Activated naive CD8-positive, alpha-beta T cell (primary cell): ENCODE results near the gene RYR2.
"Not testable (repeated sequence)": the region's sequence is repeated elsewhere in the genome, so short reads cannot be mapped to it uniquely, and the experiment has no call there.

Source experiments
- H3K27ac Mint-ChIP-seq: one replicate; pipeline ENCODE4 v1.8.0; 2021; ENCODE audit warnings: mixed read lengths
- H3K27me3 Mint-ChIP-seq: one replicate; pipeline ENCODE4 v1.8.0; 2021; ENCODE audit warnings: mixed read lengths
- H3K36me3 Mint-ChIP-seq: one replicate; pipeline ENCODE4 v1.8.0; 2021; ENCODE audit warnings: mixed read lengths
- H3K4me1 Mint-ChIP-seq: one replicate; pipeline ENCODE4 v1.8.0; 2021; ENCODE audit warnings: low read depth, mixed read lengths
- H3K4me3 Mint-ChIP-seq: one replicate; pipeline ENCODE4 v1.8.0; 2021; ENCODE audit warnings: mild to moderate bottlenecking, mixed read lengths
- H3K9me3 Mint-ChIP-seq: one replicate; pipeline ENCODE4 v1.8.0; 2021; ENCODE audit warnings: low read depth, mixed read lengths

The RYR2 gene

DNA sequence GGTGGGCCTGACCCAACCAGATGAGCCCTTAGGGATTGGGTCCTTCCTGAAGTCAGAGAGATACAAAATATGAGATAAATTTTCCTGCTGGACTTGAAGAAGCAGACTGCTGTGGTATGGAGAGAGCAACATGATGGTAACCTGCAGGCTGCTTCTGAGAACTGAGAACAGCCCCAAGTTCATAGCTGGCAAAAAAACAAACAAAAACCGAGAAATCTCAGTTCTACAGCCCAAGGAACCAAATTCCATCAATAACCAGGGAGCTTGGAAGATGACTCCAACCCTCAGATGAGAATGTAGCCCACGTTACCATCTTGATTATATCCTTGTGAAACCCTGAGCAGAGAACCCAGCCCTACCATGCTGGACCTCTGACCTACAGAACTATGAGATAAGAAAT is 532.6 kb downstream of the RYR2 start:
- Mint-ChIP-seq H3K27me3 (peaks cover 3% of the 10 kb centered on the region), H3K36me3 (peaks cover 2% of the 10 kb centered on the region), H3K27ac (no peak overlapping the region), H3K4me1 (no peaks in the 10 kb centered on the region), H3K9me3 (peaks cover 7% of the 10 kb centered on the region), H3K4me3 (no peak overlapping the region)

DNA sequence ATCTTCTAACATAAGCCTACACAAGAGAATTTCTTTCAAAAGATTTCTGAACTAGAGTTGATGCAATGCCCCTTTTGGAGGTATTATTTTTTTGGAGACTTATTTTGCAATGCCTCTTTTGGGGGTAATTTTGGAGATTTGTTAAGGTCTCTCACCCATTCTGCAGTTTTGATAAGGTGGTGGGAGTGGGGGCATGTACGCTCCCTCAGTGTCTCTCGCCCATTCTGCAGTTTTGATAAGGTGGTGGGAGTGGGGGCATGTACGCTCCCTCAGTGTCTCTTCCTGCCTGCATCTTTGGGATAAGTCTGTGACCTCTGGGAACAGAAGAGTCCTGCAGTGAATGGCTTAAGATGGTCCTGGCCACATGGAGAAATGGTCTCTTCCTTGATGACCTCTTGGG is 536.6 kb downstream of the RYR2 start:
- Mint-ChIP-seq H3K9me3 (peaks cover 7% of the 10 kb centered on the region), H3K27me3 (no peaks in the 10 kb centered on the region), H3K4me1 (no peaks in the 10 kb centered on the region), H3K27ac (no peak overlapping the region), H3K4me3 (no peak overlapping the region), H3K36me3 (peaks cover 2% of the 10 kb centered on the region)

DNA sequence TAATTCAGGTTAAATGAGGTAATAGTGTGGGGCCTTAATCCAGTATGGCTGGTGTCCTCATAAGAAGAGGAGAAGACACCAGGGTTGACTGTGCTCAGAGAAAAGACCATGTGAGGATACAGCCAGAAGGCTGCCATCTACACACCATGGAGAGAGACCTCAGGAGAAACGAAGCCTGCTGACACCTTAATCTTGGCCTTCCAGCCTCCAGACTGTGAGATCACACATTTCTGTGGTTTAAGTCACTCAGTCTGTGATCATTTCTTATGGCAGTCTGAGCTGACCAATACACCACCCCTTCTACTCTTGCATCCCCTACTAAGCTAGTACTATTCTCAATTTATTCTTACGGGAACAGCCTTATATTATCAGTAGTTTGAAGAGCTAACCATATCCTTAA is 538.7 kb downstream of the RYR2 start:
- Mint-ChIP-seq H3K36me3 (no peaks in the 10 kb centered on the region), H3K27ac (no peak overlapping the region), H3K9me3 (no peaks in the 10 kb centered on the region), H3K4me3 (no peak overlapping the region), H3K4me1 (no peaks in the 10 kb centered on the region), H3K27me3 (no peaks in the 10 kb centered on the region)

DNA sequence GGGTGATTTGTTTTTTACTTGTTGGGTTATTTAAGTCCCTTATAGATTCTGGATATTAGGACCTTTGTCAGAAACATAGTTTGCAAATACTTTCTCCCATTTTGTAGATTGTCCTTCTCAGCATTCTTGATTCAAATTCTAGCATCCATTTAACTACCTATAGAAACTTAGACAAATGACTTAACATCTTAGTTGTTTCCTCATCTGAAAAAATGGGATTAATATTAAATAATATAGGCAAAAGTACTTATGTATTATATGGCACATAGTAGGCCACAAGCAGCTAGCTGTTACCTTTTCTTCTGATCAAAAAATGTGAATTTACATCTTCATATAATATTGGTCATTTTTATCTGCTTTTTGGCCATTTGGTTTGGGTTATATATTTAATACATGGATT is 541.3 kb downstream of the RYR2 start:
- H3K27me3 Mint-ChIP-seq = no peaks in the 10 kb centered on the region
- H3K27ac Mint-ChIP-seq = no peak overlapping the region
- H3K4me3 Mint-ChIP-seq = no peak overlapping the region
- H3K9me3 Mint-ChIP-seq = no peaks in the 10 kb centered on the region
- H3K36me3 Mint-ChIP-seq = no peaks in the 10 kb centered on the region
- no peaks in the 10 kb centered on the region for H3K4me1 Mint-ChIP-seq

DNA sequence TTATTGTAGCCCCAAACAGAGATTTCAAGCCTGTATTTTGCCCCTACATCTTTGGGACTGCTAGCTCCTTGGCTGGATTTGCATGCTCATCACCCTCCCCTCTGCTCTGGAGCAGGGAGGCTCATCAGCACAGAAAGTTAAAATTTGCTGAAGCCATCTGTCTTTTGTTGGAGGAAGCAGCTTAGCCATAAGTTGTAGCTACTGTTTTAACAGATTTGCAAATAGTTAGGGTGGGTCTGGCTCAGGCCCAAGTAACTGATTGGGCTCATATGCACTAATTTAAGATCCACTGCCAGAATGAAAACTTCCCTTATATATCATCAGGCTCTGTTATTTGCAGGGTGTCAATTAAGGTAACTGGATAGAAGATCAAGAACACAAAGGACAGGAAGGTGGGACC is 541.8 kb downstream of the RYR2 start:
- Mint-ChIP-seq H3K27ac (no peak overlapping the region), H3K27me3 (no peaks in the 10 kb centered on the region), H3K4me3 (no peak overlapping the region), H3K9me3 (no peaks in the 10 kb centered on the region), H3K36me3 (no peaks in the 10 kb centered on the region), H3K4me1 (no peaks in the 10 kb centered on the region)

GRCh38 chr1:237590386-237590785 is 548.4 kb downstream of the RYR2 start:
- H3K27me3 Mint-ChIP-seq = peaks cover 1% of the 10 kb centered on the region
- H3K4me1 Mint-ChIP-seq = no peaks in the 10 kb centered on the region
- H3K27ac Mint-ChIP-seq = no peak overlapping the region
- H3K9me3 Mint-ChIP-seq = no peaks in the 10 kb centered on the region
- H3K36me3 Mint-ChIP-seq = no peaks in the 10 kb centered on the region
- no peak overlapping the region for H3K4me3 Mint-ChIP-seq

DNA sequence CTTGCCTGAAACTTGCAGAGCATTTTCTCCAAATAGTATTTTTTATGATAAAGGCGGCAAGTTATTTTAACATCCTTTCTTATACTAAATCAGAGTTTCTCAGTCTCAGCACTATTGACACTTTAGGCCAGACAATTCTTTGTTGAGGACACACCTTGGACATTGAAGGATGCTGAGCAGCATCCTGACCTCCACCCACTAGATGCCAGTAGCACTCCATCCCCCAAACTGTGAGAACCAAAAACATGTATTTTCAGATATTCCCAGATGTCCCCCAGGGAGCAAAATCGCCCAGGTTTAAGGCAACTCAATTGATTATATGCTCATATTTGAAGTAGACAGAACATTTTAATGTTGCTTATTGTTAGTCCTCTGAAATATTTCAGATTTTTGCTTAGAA is 549.4 kb downstream of the RYR2 start:
- Mint-ChIP-seq H3K4me3 (no peak overlapping the region), H3K4me1 (no peaks in the 10 kb centered on the region), H3K27me3 (peaks cover 4% of the 10 kb centered on the region), H3K9me3 (peaks cover 5% of the 10 kb centered on the region), H3K27ac (no peak overlapping the region), H3K36me3 (peaks cover 2% of the 10 kb centered on the region)

DNA sequence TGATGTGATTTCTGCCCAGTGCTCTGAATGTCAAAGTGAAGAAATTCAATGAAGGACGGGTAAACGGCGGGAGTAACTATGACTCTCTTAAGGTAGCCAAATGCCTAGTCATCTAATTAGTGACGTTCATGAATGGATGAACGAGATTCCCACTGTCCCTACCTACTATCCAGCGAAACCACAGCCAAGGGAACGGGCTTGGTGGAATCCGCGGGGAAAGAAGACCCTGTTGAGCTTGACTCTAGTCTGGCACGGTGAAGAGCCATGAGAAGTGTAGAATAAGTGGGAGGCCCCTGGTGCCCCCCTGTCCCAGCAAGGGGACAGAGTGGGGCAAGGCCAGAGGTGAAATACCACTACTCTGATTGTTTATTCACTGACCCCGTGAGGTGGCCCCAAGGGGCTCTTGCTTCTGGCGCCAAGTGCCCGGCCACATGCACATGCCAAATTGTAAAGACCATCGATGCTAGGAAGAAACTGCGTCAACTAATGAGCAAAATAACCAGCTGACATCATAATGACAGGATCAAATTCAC is 561.1 kb downstream of the RYR2 start:
- H3K4me1 Mint-ChIP-seq, H3K27ac Mint-ChIP-seq, H3K9me3 Mint-ChIP-seq, H3K27me3 Mint-ChIP-seq, H3K4me3 Mint-ChIP-seq, H3K36me3 Mint-ChIP-seq: not testable (repeated sequence)

DNA sequence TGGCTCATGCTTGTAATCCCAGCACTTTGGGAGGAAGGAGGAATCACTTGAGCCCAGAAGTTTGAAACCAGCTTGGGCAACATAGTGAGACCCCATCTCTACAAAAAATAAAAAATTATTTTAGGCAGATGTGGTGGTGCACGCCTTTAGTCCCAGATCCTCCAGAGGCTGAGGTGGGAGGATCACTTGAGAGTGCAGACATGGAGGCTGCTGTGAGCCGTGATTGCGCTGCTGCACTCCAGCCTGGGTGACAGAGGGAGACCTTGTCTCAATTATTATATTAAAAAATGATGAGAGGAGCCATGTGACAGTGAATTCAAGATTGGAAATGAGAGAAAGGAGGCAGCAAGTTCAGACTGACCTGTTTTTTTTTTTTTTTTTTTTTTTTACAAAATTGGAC is 566.4 kb downstream of the RYR2 start:
- Mint-ChIP-seq H3K27me3 (no peaks in the 10 kb centered on the region), H3K36me3 (no peaks in the 10 kb centered on the region), H3K4me3 (no peak overlapping the region), H3K4me1 (no peaks in the 10 kb centered on the region), H3K9me3 (peaks cover 4% of the 10 kb centered on the region), H3K27ac (no peak overlapping the region)

DNA sequence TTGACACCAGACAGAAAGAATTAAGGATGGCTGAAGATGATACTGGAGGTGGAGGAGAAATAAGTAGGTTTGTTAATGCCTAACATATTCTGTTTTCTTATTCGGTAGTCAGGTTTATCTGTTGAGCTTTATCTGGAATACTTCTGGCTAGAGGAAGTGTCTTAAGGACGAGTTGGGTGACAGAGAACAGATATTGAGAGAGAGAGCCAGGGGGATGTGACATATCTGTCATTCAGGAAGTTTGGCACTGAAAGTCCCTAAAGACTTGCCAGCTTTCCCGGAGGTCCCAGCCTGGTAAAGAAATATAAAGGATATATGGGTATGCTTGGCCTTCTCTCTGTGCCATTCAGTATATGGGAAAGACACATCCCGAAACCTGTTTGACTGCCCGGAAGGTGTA is 568.2 kb downstream of the RYR2 start:
- Mint-ChIP-seq H3K36me3 (no peaks in the 10 kb centered on the region), H3K4me1 (no peaks in the 10 kb centered on the region), H3K27me3 (no peaks in the 10 kb centered on the region), H3K4me3 (no peak overlapping the region), H3K9me3 (peaks cover 4% of the 10 kb centered on the region), H3K27ac (no peak overlapping the region)

DNA sequence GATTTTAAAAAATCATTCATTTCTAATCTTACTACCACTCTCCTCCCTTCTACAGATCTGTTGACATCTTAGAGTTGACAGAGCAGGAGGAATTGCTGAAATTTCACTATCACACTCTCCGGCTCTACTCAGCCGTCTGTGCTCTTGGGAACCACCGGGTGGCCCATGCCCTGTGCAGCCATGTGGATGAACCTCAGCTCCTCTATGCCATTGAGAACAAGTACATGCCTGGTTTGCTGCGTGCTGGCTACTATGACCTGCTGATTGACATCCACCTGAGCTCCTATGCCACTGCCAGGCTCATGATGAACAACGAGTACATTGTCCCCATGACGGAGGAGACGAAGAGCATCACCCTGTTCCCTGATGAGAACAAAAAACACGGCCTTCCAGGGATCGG is 572.0 kb downstream of the RYR2 start:
- H3K27me3 Mint-ChIP-seq = no peaks in the 10 kb centered on the region
- no peak overlapping the region for H3K27ac Mint-ChIP-seq
- no peak overlapping the region for H3K4me3 Mint-ChIP-seq
- H3K36me3 Mint-ChIP-seq = no peaks in the 10 kb centered on the region
- no peaks in the 10 kb centered on the region for H3K4me1 Mint-ChIP-seq
- H3K9me3 Mint-ChIP-seq = peaks cover 6% of the 10 kb centered on the region

- H3K36me3 Mint-ChIP-seq = no peaks in the 10 kb centered on the region
- H3K27ac Mint-ChIP-seq = no peak overlapping the region
- H3K4me1 Mint-ChIP-seq = no peaks in the 10 kb centered on the region
- no peak overlapping the region for H3K4me3 Mint-ChIP-seq
- H3K27me3 Mint-ChIP-seq = no peaks in the 10 kb centered on the region
- H3K9me3 Mint-ChIP-seq = peaks cover 28% of the 10 kb centered on the region
Observed at GRCh38 chr1:237619553-237619952, 577.6 kb downstream of the RYR2 start.

- peaks cover 6% of the 10 kb centered on the region for H3K9me3 Mint-ChIP-seq
- no peak overlapping the region for H3K4me3 Mint-ChIP-seq
- H3K27ac Mint-ChIP-seq = no peak overlapping the region
- H3K4me1 Mint-ChIP-seq = no peaks in the 10 kb centered on the region
- no peaks in the 10 kb centered on the region for H3K27me3 Mint-ChIP-seq
- H3K36me3 Mint-ChIP-seq = no peaks in the 10 kb centered on the region
Observed at GRCh38 chr1:237634922-237635321, 592.9 kb downstream of the RYR2 start.

- Mint-ChIP-seq H3K36me3 (no peaks in the 10 kb centered on the region), H3K4me1 (no peaks in the 10 kb centered on the region), H3K9me3 (peaks cover 6% of the 10 kb centered on the region), H3K4me3 (no peak overlapping the region), H3K27me3 (no peaks in the 10 kb centered on the region), H3K27ac (no peak overlapping the region)
Observed at GRCh38 chr1:237638555-237638954, 596.6 kb downstream of the RYR2 start.

- Mint-ChIP-seq H3K27me3 (no peaks in the 10 kb centered on the region), H3K27ac (no peak overlapping the region), H3K9me3 (peaks cover 6% of the 10 kb centered on the region), H3K4me1 (no peaks in the 10 kb centered on the region), H3K36me3 (no peaks in the 10 kb centered on the region), H3K4me3 (no peak overlapping the region)
Observed at GRCh38 chr1:237640011-237640671, 598.2 kb downstream of the RYR2 start.

DNA sequence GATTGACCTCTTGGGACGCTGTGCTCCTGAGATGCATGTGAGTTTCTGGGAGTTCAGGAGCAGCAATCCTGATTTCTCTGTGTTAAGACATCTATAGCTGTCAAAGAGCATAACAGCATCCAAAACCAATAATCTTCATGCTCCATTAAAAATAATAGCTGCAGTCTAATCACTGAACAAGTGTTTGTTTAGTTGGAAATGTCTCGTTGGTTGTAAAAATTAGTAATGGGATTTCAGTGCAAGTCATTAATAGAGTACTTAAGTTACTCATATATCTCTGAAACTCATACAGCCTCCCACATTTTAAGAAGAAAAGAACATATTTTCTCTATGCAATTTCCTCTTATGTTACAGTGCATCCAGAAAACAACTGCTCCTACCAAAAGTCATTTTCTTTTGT is 599.0 kb downstream of the RYR2 start:
- Mint-ChIP-seq H3K4me1 (no peaks in the 10 kb centered on the region), H3K27ac (no peak overlapping the region), H3K27me3 (no peaks in the 10 kb centered on the region), H3K4me3 (no peak overlapping the region), H3K36me3 (no peaks in the 10 kb centered on the region), H3K9me3 (no peaks in the 10 kb centered on the region)
